H1 (cell line): ENCODE data around the gene SYNJ2. TPM values are rescaled to one million over a fixed set of nuclear protein-coding genes. Genes with fewer than 3 reads are reported as not detected.

Experiments used
- CTCF ChIA-PET: fragments of 300-600 bp; sonication (Branson Sonifier 250); formaldehyde crosslinking; loops from one replicate; lab custom pipeline; 2021; ENCODE audit not compliant: partially characterized antibody; lab: Charles Lee
- POLR2A ChIA-PET: fragments of 300-600 bp; sonication (Branson Sonifier 250); formaldehyde crosslinking; loops from one replicate; lab custom pipeline; 2021; ENCODE audit warnings: inconsistent platforms; ENCODE audit not compliant: partially characterized antibody; lab: Charles Lee
- DNase-seq, 2 experiments: peaks; one replicate each; pipeline versions ENCODE4 v3.0.0 to v3.0.0-alpha.2; 2010 to 2022; ENCODE audit warnings: low spot score in 2 of 2, low read depth in 1 of 2, mixed read lengths in 1 of 2
- FAIRE-seq: peaks from 2 replicates; lab custom pipeline; 2011; peaks lifted over from hg19 to GRCh38; lab: Jason Lieb, UNC
- H2AFZ ChIP-seq: 2 replicates; pipeline ENCODE4 v1.8.1; 2012; ENCODE audit warnings: low read length, inconsistent platforms
- H2AK5ac ChIP-seq: 2 replicates; pipeline ENCODE4 v1.6.1; 2013; ENCODE audit warnings: low read depth, low read length
- H2BK120ac ChIP-seq: replicated peaks from 2 replicates; pipeline ENCODE3; 2013; ENCODE audit warnings: low read depth, low read length, inconsistent platforms
- H2BK12ac ChIP-seq: 2 replicates; pipeline ENCODE4 v1.6.1; 2013; ENCODE audit warnings: low read depth, low read length
- H2BK15ac ChIP-seq: 2 replicates; pipeline ENCODE4 v1.6.1; 2013; ENCODE audit warnings: low read length
- H2BK20ac ChIP-seq: 2 replicates; pipeline ENCODE4 v1.6.1; 2013; ENCODE audit warnings: low read length
- H2BK5ac ChIP-seq: 2 replicates; pipeline ENCODE4 v1.6.1; 2013; ENCODE audit warnings: low read depth, low read length
- H3K14ac ChIP-seq: 2 replicates; pipeline ENCODE4 v1.6.1; 2013; ENCODE audit warnings: inconsistent platforms; ENCODE audit not compliant: insufficient read length
- H3K18ac ChIP-seq: 2 replicates; pipeline ENCODE4 v1.6.1; 2013; ENCODE audit warnings: low read length; ENCODE audit errors: extremely low read depth
- H3K23ac ChIP-seq: 2 replicates; pipeline ENCODE4 v1.6.1; 2013; ENCODE audit warnings: inconsistent platforms; ENCODE audit not compliant: insufficient read length
- H3K23me2 ChIP-seq: 2 replicates; pipeline ENCODE4 v1.6.1; 2013; ENCODE audit warnings: low read depth, low read length
- H3K27ac ChIP-seq: 2 replicates; pipeline ENCODE4 v1.6.1; 2011; ENCODE audit warnings: low read depth, low read length, inconsistent platforms
- H3K27me3 ChIP-seq, 4 experiments: replicated peaks in 1 of 4; 1 replicate in 1 of 4; 2 replicates in 3 of 4; pipeline versions ENCODE4 v1.6.1 to v1.8.1; 2011 to 2013; ENCODE audit warnings: low read length in 3 of 4, mild to moderate bottlenecking in 3 of 4, inconsistent platforms in 2 of 4, mixed read lengths in 2 of 4, moderate library complexity in 1 of 4; ENCODE audit not compliant: control insufficient read depth in 3 of 4, insufficient read depth in 3 of 4; ENCODE audit errors: extremely low read depth in 1 of 4
- H3K36me3 ChIP-seq, 4 experiments: 2 replicates each; pipeline versions ENCODE4 v1.6.1 to v1.8.1; 2011 to 2013; ENCODE audit warnings: mild to moderate bottlenecking in 4 of 4, low read length in 3 of 4, moderate library complexity in 2 of 4, control low read depth in 1 of 4, inconsistent platforms in 1 of 4; ENCODE audit not compliant: insufficient read depth in 4 of 4, control insufficient read depth in 2 of 4
- H3K4ac ChIP-seq: replicated peaks from 2 replicates; pipeline ENCODE3; 2013; ENCODE audit warnings: low read length, low read depth, mixed read lengths, inconsistent platforms; ENCODE audit not compliant: insufficient read length
- H3K4me1 ChIP-seq, 4 experiments: replicated peaks in 1 of 4; 1 replicate in 1 of 4; 2 replicates in 3 of 4; pipeline versions ENCODE4 v1.6.1 to v1.8.1; 2011 to 2013; ENCODE audit warnings: low read length in 3 of 4, inconsistent platforms in 2 of 4, mixed read lengths in 1 of 4; ENCODE audit not compliant: insufficient read depth in 4 of 4, control insufficient read depth in 3 of 4
- H3K4me2 ChIP-seq, 2 experiments: 2 replicates each; pipeline versions ENCODE4 v1.6.1 to v1.8.1; 2011 to 2013; ENCODE audit warnings: low read depth in 2 of 2, low read length in 2 of 2, control low read depth in 1 of 2, inconsistent platforms in 1 of 2, mild to moderate bottlenecking in 1 of 2; ENCODE audit not compliant: insufficient read depth in 1 of 2
- H3K4me3 ChIP-seq, 4 experiments: fragments of 200-600, 300-600 bp in 1 of 4; sonication (generic), shearing (Covaris generic), sonication (Bioruptor Twin) in 1 of 4; 2 replicates each; pipeline versions ENCODE4 v1.5.1 to v1.8.1; 2011 to 2016; ENCODE audit warnings: low read length in 4 of 4, low read depth in 3 of 4, control low read depth in 2 of 4, inconsistent platforms in 2 of 4, mild to moderate bottlenecking in 2 of 4, mixed read lengths in 1 of 4, moderate library complexity in 1 of 4; ENCODE audit not compliant: insufficient read depth in 2 of 4; ENCODE audit errors: extremely low read depth in 1 of 4
- H3K56ac ChIP-seq: replicated peaks from 2 replicates; pipeline ENCODE3; 2013; ENCODE audit warnings: low read depth, mild to moderate bottlenecking, mixed read lengths, low read length, inconsistent platforms; ENCODE audit not compliant: insufficient read length
- H3K79me1 ChIP-seq: 2 replicates; pipeline ENCODE4 v1.6.1; 2013; ENCODE audit warnings: low read depth, low read length, control low read depth
- H3K79me2 ChIP-seq, 2 experiments: 2 replicates each; pipeline versions ENCODE4 v1.6.1 to v1.8.1; 2012 to 2013; ENCODE audit warnings: low read length in 2 of 2, mild to moderate bottlenecking in 2 of 2, inconsistent platforms in 1 of 2; ENCODE audit not compliant: insufficient read depth in 2 of 2, control insufficient read depth in 1 of 2
- H3K9ac ChIP-seq, 4 experiments: replicated peaks in 1 of 4; 1 replicate in 1 of 4; 2 replicates in 3 of 4; pipeline versions ENCODE4 v1.6.1 to v1.8.1; 2011 to 2013; ENCODE audit warnings: low read depth in 3 of 4, low read length in 3 of 4, control low read depth in 2 of 4, mild to moderate bottlenecking in 2 of 4, moderate library complexity in 2 of 4, inconsistent platforms in 1 of 4; ENCODE audit errors: extremely low read depth in 1 of 4
- H3K9me3 ChIP-seq, 2 experiments: 2 replicates each; pipeline versions ENCODE4 v1.6.1 to v1.8.1; 2012 to 2013; ENCODE audit warnings: mild to moderate bottlenecking in 2 of 2, moderate library complexity in 2 of 2, control low read depth in 1 of 2, inconsistent platforms in 1 of 2, low read depth in 1 of 2, low read length in 1 of 2, mixed read lengths in 1 of 2; ENCODE audit not compliant: insufficient read depth in 2 of 2
- H4K20me1 ChIP-seq, 2 experiments: replicated peaks in 1 of 2; 2 replicates each; pipeline versions ENCODE3 to v1.8.1; 2011 to 2013; ENCODE audit warnings: inconsistent platforms in 2 of 2, low read length in 2 of 2, mild to moderate bottlenecking in 1 of 2; ENCODE audit not compliant: insufficient read depth in 2 of 2, control insufficient read depth in 1 of 2
- H4K5ac ChIP-seq: 2 replicates; pipeline ENCODE4 v1.6.1; 2013; ENCODE audit warnings: low read length, low read depth, mixed read lengths, inconsistent platforms; ENCODE audit not compliant: insufficient read length
- H4K8ac ChIP-seq: 2 replicates; pipeline ENCODE4 v1.8.0; 2013; ENCODE audit warnings: mild to moderate bottlenecking, moderate library complexity, low read length, inconsistent platforms; ENCODE audit not compliant: insufficient read depth; ENCODE audit errors: extremely low read depth
- H4K91ac ChIP-seq: replicated peaks from 2 replicates; pipeline ENCODE3; 2013; ENCODE audit warnings: low read length, mixed read lengths, inconsistent platforms; ENCODE audit not compliant: insufficient read length
- CBX5 ChIP-seq: fragments of 300-800, 300-1000 bp; sonication (generic); IDR thresholded peaks from 2 replicates; pipeline ENCODE4 v1.7.1; 2016; ENCODE audit warnings: antibody characterized with exemption, low read length, low read depth
- KDM5A ChIP-seq: fragments of 200-600 bp; IDR thresholded peaks from 2 replicates; pipeline ENCODE4 v1.7.1; 2012; ENCODE audit warnings: mild to moderate bottlenecking, low read length, inconsistent platforms, mixed read lengths
- MAX ChIP-seq: IDR thresholded peaks from 2 replicates; pipeline ENCODE4 v1.6.1; 2012; ENCODE audit warnings: inconsistent platforms
- NANOG ChIP-seq: IDR thresholded peaks from 2 replicates; pipeline ENCODE4 v1.6.1; 2011; ENCODE audit warnings: low read length, low read depth, mild to moderate bottlenecking, inconsistent platforms; ENCODE audit not compliant: insufficient read depth, poor library complexity, severe bottlenecking
- PHF8 ChIP-seq: fragments of 200-600 bp; sonication (generic); conservative IDR thresholded peaks from 2 replicates; pipeline ENCODE4 v1.7.1; 2012; ENCODE audit warnings: low read depth, mild to moderate bottlenecking, inconsistent platforms, low read length, moderate library complexity
- SIN3A ChIP-seq, 2 experiments: IDR thresholded peaks in 1 of 2; conservative IDR thresholded peaks in 1 of 2; 2 replicates each; pipeline ENCODE4 v1.6.1; 2011 to 2012; ENCODE audit warnings: low read length in 2 of 2, improper control_type of control experiment in 1 of 2, low read depth in 1 of 2, mild to moderate bottlenecking in 1 of 2
- SIRT6 ChIP-seq: IDR thresholded peaks from one replicate; pipeline ENCODE4 v1.7.1; 2012; ENCODE audit warnings: low read length, inconsistent platforms
- TBP ChIP-seq: IDR thresholded peaks from 2 replicates; pipeline ENCODE4 v1.6.1; 2011; ENCODE audit warnings: low read depth, low read length, improper control_type of control experiment
- TEAD4 ChIP-seq: IDR thresholded peaks from 2 replicates; pipeline ENCODE4 v1.6.1; 2012; ENCODE audit warnings: low read depth, low read length, inconsistent platforms, mixed read lengths
- USF2 ChIP-seq: IDR thresholded peaks from 2 replicates; pipeline ENCODE4 v1.6.1; 2011; ENCODE audit warnings: low read length, improper control_type of control experiment
- WGBS, 2 experiments: shearing (Covaris generic) in 1 of 2; methylation state at CpG; one replicate each; pipeline versions ENCODE4 v1.1.6 to v1.1.7; 2013 to 2015; ENCODE audit warnings: low lambda C conversion rate in 2 of 2, mixed read lengths in 2 of 2, inconsistent platforms in 1 of 2, low coverage in 1 of 2, missing lambda C conversion rate in 1 of 2; ENCODE audit not compliant: insufficient replicate concordance in 2 of 2, insufficient coverage in 1 of 2, insufficient read length in 1 of 2; ENCODE audit errors: extremely low coverage in 1 of 2, missing lambda C conversion rate in 1 of 2; 5-methylcytosine and 5-hydroxymethylcytosine counted together
- polyA plus RNA-seq, 7 experiments: library from polyadenylated mRNA; depleted of rRNA in 3 of 7; stranded (reverse) in 5 of 7; unstranded in 2 of 7; fragments of >200 nt in 5 of 7; fragments of 200-250 nt in 2 of 7; gene quantifications; 1 replicate in 5 of 7; 2 replicates in 1 of 7; 4 replicates in 1 of 7; pipeline versions ENCODE4 v1.2.1 to v1.2.3, GENCODE V29; 2011 to 2013; ENCODE audit warnings: missing spikeins in 2 of 7, mixed read lengths in 2 of 7
- total RNA-seq: library from RNA; stranded (reverse); fragmentation: NEBNext Ultra II Directional; extraction: Animal tissue kit (Norgen Biotek cat#: 25700); gene quantifications from 2 replicates; pipeline ENCODE4 v1.2.1, GENCODE V29; 2021

Gene SYNJ2
- total and polyA plus RNA-seq, 2 of the 8 experiments (the other 6 are each of a cell fraction or from before 2014, with no cell fraction given): 3.7 to 13.9 TPM

GRCh38 chr6:157999168-158000051 lies 17.7 kb downstream of the SYNJ2 start:
- peak overlapping the region; percentile 84; the same call in 1 of the 2 replicates for H2BK15ac ChIP-seq
- H3K79me2 ChIP-seq: no peaks in the 10 kb centered on the region
- no peak for FAIRE-seq
- 93% methylated on average over 12 of the region's 12 CpGs; no CpG with 5 or more reads in 1 of the 2 experiments for WGBS, 2 experiments
- H3K23me2 ChIP-seq: no peaks in the 10 kb centered on the region
- H4K91ac ChIP-seq: peak overlapping the region; percentile 45
- H3K36me3 ChIP-seq: no peaks in the 10 kb centered on the region
- no peak overlapping the region for H4K5ac ChIP-seq
- no peak overlapping the region for H3K27ac ChIP-seq
- DNase-seq: no peak
- no peak overlapping the region for H3K9ac ChIP-seq
- no peaks in the 10 kb centered on the region for H3K27me3 ChIP-seq
- H4K8ac ChIP-seq: peak overlapping the region; percentile 11; the same call in 1 of the 2 replicates
- H3K79me1 ChIP-seq: no peaks in the 10 kb centered on the region; the same call in 1 of the 2 replicates
- no peaks in the 10 kb centered on the region for H3K9me3 ChIP-seq
- H4K20me1 ChIP-seq: no peaks in the 10 kb centered on the region
- no peak overlapping the region for H3K14ac ChIP-seq
- no peak overlapping the region for H3K23ac ChIP-seq
- no peak overlapping the region for H2AFZ ChIP-seq
- H3K56ac ChIP-seq: no peak overlapping the region
- no peak overlapping the region for H2BK20ac ChIP-seq
- H2BK120ac ChIP-seq: no peak overlapping the region
- ChIA-PET POLR2A (interaction anchor here (0.6 to 1.7 kb wide), 5 partner anchors 10 to 67 kb away, joined by 3 to 5 read pairs (median 3); no protein-coding TSS in a partner anchor), CTCF (interaction anchor here (1.0 to 2.1 kb wide), 11 partner anchors 9 to 145 kb away, joined by 3 to 13 read pairs (median 5); no protein-coding TSS in a partner anchor)
- H3K18ac ChIP-seq: no peak overlapping the region
- peaks cover 8 to 23% (median 13%) of the 10 kb centered on the region in 4 experiments; a peak in 6 of 7 replicates for H3K4me1 ChIP-seq
- no peak overlapping the region for H2BK12ac ChIP-seq
- no peak overlapping the region for H2BK5ac ChIP-seq
- H3K4me3 ChIP-seq: no peak overlapping the region
- H3K4me2 ChIP-seq: no peak overlapping the region
- H3K4ac ChIP-seq: no peak overlapping the region
- peak overlapping the region; percentile 34; the same call in 1 of the 2 replicates for H2AK5ac ChIP-seq
- no peak for TF ChIP-seq CBX5
- no peak for TF ChIP-seq KDM5A
- TF ChIP-seq TBP: no peak
- TF ChIP-seq NANOG: no peak
- TF ChIP-seq SIRT6: no peak
- no peak for TF ChIP-seq USF2
- no peak for TF ChIP-seq SIN3A (conservative IDR thresholded peaks at IDR 0.05 in 1 of 2, IDR thresholded peaks at IDR 0.05 in 1 of 2; ENCODE audit: low read depth in 1 of 2, low read length in 2 of 2)
- no peak for TF ChIP-seq PHF8
- TF ChIP-seq MAX: no peak
- TF ChIP-seq TEAD4: no peak
